HG02938 (cell line): ENCODE measurements around the gene DPP10.
"Not testable (repeated sequence)": the region's sequence is repeated elsewhere in the genome, so short reads cannot be mapped to it uniquely, and the experiment has no call there.

Experiments used
- ATAC-seq: cut with Tn5 transposase; IDR thresholded peaks from one replicate; pipeline ENCODE4 v1.9.1; 2021; ENCODE audit warnings: mild to moderate bottlenecking, moderate library complexity; ENCODE audit not compliant: unreplicated experiment

Gene DPP10

DNA sequence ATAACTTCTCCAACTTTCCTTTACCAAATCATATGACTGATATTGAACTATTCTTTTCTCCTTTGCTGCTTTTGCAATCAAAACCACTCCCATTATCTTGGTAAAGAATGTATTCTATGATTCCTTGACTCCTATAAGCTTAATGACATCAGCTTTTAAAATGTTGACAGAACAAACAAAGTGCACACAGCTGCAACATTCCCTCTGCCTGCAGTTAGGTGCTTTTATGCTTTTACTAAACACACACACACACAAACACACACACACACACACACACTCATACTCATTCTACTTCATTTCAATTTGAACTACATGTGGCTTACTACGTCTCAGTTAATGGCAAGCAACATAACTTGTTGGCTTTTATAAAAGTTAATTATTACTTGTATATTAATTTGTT, 946.6 kb downstream of the DPP10 start:
- ATAC-seq = no peak

DNA sequence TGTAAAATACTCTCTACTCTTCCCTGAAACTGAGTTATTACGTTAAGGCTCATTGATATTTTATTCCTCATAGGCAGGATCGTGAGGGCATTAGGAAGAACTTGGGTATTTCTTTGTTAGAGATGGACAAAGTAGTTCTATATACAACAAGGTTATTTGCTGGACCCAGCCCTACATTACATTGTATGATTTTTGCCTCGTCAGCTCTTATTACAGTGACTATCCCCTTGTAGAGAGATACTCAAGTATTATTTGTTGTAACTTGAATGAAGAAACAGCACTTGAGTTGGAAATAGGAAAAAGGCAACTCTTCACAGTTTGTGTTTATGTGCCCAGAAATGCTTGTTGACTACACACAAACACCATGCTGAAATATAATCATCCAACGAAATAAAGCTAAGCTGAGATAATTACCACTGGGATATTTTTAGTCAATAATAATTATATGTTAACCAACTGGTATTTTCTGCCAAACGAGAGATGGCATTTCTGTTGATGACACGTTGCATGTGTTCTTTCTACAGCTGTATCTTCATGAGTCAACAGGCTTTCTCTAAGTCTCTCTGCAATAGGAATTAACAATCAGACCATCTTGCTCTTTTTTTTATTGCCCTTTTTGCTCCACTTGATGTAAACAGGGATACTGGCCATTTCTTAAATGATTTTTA, 947.6 kb downstream of the DPP10 start:
- ATAC-seq = no peak

DNA sequence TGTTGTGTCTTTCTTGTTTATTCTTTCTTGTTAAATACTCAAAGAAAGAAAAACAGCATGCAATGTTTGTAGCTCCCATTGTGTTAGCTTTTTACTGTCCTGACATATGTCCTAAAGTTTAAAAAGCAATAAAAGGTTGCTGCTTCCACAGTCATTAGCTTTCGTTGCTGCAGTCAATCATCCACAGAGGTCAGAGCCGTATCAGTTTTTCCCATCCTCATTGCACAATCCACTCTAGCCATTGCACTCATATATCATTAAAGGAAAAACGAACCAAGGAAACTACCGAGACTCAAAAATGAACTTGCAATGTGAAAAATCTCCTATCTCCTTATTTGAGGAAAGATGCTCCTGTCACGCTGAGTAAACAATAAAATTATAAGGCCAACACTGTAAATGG, 954.1 kb downstream of the DPP10 start:
- ATAC-seq = no peak

DNA sequence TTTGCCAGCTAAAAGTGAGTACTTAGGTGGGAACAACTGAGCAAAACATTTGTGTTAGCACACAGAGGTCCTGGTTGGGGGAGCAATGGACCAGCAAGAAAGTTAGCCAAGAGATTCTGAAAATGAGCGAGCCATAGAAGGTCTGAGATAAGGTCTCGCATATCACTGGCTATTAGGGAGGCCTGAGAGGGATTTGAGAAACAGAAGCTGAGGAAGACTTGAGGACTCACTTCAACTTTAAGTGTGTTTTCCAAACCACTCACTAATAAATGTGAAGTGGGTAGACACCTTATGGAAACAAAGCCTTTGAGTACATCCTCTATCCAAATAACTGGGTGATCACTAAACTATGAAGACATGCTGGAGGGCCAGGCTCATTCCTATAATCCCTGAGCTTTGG, 958.5 kb downstream of the DPP10 start:
- no peak for ATAC-seq

DNA sequence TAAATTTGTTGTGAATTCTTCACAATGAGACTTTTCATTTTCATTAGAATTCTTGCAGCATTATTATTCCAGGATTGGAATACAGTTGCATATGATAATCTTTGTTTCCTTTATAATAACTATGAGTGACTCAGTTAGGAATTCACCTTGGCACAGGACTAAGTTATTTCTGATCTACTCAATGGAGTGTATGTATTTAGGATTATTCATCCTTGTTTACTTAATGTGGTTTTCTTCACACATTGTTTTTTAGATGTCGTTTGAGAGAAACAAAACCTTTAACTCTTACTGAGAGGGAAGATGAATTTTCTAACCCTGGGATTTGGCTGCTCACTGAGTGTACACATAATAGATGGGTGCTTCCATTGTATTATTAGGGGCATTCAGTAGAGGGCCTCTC, 970.1 kb downstream of the DPP10 start:
- no peak for ATAC-seq

DNA sequence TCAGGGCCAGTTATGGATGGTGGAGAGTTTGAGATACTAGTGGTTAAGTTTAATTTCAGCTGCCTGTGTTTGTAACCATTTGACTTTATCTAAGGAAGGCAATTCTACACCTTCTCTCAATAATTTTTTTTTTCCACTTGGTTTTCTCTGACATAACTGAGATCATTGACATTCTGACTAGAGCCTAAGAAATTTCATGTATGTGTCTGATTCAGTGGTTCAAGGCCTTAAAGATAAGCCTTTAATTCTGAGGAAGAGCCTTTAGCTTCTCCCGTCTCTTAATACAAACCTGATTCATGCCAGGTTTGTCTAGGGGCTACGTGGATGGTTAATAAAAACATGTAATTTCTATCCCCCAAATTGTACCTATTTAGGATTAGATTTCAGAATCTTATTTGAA, 971.4 kb downstream of the DPP10 start:
- no peak for ATAC-seq

DNA sequence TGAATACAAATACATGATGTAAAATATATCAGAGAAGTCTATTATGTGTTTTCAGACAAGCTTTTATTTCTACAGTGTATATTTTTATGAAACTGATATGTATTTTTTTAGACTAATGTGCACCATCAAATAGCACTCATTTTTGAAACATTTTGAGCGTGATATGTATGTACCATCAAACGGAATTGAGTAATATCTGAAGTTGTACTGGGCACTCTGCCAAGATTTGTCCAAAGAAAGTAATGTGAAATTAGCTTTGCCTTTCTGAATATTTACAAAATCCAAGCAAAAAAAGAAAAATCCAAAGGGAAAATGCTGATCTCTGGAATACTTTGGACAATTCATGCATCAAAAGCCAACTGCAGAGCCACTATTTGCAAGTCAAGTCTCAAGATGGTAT, 972.0 kb downstream of the DPP10 start:
- ATAC-seq = no peak

DNA sequence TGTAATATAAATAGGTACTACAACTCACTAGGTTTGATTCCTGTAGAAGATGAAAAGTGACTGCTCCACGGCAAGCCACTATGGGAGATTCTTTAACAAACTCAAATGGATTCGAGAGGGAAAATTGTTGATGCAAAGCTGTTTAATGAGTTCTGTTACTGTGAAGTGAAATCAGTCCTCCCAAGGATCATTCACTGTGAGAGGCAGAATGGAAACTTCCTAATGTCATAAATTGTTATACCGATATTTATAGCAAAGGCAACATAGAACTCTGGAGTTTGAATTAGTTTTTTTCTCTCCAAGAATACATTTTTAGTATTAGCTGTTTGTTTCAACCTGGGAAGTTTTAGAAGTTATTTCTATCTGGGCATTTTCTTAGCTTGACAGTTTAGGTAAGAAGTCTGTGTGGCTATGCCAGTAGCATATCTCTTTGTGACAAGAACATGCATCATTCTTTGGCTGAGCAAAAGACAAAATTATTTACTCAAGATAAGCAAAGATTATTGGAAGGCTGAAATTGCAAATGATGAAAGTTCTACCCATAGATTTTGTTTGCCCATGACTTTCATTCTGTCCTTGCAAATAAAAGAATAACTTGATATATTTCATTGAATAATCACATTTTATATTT, 979.7 kb downstream of the DPP10 start:
- ATAC-seq = no peak

DNA sequence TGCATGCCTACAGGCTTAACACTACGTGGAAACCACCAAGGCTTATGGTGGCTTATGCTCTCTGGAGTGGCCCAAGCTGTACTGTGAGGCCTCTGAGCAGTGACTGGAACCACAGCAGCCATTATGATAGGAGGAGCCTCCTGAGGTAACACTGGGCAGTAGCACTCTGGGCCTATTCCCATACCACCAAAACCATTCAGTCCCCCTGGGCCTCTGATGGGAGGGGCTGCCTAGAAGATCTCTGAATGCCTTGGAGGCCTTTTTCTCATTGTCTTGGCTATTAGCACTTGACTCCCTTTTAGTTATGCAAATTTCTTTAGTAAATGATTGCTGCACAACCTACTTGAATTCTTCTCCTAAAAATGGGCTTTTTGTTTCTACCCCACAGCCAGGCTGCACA, 985.0 kb downstream of the DPP10 start:
- no peak for ATAC-seq

DNA sequence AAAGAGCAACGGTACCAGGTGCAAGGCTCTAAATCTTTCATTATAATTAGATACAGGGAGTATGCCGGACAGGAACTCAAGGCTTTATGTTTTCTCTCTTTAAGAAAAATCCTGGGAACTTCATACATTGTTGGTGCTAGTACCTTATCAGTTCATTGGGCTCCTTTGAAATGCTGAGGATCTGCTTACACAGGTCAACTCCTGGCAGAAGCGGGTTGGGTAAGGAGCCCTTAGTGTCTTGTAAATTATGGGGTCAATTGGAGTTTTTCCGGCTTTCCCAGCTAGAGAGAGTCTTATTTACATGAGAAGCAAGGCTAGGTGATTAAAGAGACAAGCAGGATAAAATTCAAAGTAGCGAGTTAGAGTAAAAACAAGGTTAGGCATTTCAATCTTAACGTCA, 998.3 kb downstream of the DPP10 start:
- not testable (repeated sequence) for ATAC-seq

DNA sequence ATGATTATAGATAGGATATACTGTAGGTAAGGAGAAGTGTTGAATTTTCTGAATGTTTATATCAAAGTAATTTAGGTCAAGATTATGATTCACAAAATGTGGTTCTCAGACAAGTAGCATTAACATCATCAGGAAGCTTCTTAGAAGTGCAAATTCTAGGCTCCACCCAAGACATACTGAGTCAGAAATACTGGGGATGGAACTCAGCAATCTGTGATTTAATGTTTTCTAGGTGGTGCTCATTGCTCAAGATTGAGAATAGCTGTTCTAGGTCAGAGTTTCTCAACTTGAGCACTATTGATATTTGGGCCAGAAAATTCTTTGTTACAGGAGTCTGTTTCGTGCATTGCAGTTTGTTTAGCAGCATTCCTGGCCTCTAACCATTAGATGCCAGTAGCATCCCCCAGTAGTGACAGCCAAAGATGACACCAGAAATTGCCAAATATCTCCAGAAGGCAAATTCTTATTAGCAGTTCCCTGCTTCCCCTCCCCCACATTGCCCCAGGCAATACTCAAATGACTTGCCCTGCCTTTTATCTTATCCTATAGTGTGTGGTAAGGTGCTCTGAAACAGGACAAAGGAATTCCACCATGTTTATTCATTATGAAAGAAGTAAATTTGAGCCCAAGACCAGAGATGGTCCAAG, 1001.2 kb downstream of the DPP10 start:
- ATAC-seq = no peak

DNA sequence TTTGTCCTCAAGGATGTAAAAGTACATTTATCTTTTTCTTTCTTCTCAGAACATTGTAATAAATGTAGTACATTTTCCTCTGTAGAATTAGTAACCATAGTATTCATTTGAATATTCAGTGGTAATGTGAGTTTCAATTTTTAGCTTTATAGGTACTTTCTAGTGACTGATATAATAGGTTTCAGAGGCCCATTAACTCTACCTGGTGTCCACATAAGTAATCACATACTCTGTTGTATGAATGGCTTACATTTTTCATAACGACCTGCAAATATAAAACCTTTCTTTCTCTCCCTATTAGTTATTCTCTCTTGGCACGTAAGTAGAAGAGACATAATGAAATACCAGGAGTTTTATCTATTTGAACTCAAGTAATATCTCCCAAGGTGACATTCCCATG, 1017.6 kb downstream of the DPP10 start:
- ATAC-seq = no peak

DNA sequence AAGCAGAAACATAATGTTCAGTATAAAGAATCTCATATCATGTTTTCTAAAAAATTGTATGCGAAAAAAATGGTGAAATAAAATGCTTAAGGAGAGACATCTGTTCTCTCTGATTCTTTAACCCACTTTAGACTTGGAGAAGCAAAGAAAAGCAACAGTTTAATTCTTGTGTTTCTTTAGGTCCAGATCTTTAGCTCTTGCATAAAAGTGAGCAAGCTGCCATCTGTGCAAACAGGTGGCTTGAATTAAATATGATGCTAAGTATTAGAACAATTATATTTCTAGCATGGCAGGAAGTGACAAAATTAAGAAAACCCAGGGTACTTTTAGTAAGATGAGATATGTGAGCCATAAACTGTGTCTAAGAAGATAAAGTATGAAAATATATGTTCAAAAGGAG, 1038.3 kb downstream of the DPP10 start:
- no peak for ATAC-seq

DNA sequence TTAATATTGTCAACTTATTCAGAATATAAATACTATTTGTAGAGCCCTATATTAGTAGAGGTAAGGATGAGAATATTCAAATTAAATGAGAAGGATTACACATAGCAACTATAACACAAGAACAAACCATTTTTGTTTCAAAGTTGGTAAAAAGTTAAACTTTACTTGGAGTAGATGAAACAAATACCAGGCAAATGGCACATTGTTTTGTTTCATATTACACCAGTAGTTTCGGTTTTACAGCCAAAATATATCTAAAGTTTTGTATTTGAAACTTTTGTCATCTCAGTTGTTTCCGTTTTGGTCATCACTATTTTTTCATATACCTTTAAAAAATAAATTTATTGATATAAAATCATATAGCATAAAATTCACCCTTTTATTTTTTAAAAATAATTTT, 1039.4 kb downstream of the DPP10 start:
- ATAC-seq = no peak

DNA sequence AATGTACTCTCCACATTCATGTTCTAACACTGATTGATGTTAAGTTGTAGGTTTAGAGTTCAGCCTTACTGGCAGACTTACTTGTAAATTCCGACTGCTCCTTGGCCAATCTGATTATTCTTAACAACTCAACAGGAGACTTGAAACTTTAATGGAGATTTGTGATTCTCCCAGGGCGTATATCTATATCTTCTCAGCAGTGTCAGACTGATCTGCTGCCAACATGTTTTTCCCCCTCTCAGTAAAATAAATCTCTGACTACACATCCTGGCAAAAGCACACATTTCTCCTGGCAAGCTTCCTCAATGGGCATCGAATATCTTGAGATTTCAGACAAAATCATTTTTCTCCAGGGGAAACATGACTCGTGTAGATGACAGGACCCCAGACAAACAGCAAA, 1041.2 kb downstream of the DPP10 start:
- ATAC-seq = no peak

DNA sequence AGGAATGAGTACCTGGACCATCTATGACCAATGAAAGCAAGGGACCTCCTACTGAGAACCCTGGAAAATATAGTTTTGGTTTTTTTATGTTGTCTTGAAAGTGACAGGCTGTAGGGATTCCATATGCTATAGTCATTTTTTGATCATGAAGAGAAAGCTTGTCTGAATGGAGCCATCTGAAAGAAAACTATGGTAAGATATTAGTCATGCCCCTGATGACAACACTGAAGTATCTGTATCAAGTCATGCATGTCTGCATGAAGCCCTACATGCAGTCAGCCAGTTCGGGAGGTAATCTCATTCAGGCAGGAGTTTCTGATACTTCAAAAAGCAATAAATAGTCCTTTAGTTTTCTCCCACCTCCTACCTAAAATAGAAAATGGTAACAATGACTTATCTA, 1042.0 kb downstream of the DPP10 start:
- ATAC-seq = no peak

DNA sequence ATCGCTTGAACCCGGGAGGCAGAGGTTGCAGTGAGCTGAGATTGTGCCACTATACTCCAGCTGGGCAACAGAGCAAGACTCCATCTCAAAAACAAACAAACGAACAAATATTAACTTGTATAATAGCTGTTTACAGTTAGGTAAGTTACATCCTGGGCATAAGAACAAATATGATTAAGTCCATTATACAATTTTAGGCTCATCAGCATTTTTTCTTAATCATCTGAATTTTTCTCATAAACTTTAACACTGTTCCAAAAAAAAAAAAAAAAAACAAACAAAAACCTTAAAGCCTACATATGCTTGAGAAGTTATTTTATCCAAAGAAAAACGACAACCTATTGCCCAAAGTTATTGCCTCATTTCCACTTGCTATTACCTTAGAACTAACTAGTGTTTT, 1042.5 kb downstream of the DPP10 start:
- ATAC-seq = no peak

DNA sequence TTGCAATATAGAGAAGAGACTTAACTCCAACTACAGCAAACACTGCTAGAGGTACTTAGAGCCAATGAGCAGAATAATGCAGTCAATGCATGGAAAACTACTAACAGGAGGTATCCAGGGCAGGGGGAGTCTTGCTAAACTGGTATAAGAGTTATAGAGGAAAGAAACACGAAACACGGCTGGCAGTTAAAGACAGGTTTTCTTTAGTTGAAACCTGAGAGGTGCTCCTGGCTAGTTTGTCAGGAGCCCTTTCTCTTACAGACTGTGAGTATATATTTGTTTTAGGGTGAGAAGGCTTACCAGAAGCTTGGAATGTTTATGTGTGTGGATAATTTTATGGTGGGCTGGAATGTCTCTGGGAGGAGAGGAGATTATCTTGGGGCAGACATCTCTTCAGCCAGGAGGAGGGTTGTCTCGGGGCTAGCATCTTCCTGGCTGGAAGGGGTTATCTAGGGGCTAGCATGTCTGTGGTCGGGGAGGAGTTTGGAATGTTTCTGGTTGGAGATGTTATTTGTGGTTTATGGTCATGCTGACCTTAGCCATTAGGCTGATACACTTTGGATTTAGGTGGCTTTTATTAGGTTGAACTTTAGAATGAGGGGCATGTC, 1048.8 kb downstream of the DPP10 start:
- no peak for ATAC-seq

DNA sequence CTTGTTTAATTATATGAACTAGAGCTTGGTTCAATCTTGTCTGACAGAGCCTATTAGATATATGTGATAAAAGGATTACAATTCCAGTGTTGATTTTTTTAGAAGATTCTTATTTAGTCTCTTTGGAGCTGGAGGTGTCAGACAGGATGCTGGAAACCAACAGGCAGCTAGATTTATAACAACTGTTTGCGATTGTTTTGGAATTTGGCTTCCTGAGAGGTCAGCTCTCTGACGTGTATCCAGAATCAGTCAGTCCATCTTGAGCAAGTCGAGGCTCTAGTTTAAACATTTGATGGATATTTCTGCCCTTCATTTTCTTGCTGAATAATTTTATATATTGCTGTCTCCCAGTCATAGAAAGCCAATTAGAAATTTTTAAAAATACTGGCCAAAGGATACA, 1062.9 kb downstream of the DPP10 start:
- ATAC-seq = no peak

DNA sequence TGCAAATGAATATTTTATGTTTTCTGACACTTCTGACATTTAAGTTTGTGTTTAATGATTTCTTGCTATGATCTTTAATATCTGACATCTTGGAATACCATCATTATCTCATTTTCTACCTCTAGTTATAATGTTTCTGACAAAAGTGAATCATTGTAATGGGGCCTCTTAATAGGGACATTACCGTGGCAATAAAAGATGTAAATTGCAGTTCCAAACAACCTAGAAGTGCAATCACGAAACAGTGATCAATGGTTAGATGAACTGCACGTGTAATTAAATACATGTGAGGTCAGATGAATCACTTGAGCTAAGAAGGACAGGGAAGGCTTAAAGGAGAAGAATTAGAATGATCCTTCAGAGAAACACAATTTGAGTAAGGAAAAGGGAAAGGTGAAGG, 1078.3 kb downstream of the DPP10 start:
- ATAC-seq = no peak

DNA sequence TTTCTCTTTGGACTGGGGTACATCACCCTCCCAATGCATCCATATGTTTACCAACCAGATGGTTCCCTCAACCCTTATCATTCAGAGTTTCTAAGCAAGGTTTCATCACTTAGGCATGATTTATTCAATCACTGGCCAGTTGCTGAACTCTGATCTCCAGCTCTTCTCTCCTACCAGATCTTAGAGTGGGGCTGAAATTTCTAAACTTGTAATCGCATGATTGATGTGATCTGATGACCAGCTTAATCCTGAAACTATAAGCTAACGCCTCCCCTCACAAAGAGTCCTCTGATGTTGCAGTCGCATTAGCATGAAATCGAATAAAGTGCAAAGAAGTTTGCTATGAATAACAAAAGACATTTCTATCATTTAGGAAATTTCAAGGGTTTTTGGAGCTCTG, 1082.0 kb downstream of the DPP10 start:
- no peak for ATAC-seq

DNA sequence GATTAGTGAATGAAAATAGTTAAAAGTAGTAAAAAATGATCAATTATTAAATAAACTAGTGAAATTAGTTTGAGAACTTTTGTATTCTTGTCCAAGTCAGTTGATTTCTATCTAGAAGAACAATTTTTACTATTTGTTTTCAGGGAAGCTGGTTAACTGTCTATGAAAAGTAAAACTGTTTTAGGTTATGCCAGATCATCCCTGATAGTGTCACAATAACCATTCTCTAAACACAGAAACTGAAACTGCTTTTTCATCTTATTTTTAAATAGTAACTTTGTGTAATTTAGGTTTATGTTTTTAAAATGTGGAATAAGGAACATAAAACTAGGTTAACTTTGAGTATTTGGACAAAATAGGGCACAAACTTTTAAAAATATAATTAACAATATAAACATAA, 1087.2 kb downstream of the DPP10 start:
- no peak for ATAC-seq
